ENCODE results near the gene OR8G1. TPM values are rescaled to one million over a fixed set of nuclear protein-coding genes. Genes with fewer than 3 reads are reported as not detected.

OR8G1 gene
- polyA plus RNA-seq, 1 experiment: not detected

- CTCF ChIA-PET: no interaction called here
Observed at GRCh38 chr11:124204008-124204407, 36.9 kb upstream of the OR8G1 start.

DNA sequence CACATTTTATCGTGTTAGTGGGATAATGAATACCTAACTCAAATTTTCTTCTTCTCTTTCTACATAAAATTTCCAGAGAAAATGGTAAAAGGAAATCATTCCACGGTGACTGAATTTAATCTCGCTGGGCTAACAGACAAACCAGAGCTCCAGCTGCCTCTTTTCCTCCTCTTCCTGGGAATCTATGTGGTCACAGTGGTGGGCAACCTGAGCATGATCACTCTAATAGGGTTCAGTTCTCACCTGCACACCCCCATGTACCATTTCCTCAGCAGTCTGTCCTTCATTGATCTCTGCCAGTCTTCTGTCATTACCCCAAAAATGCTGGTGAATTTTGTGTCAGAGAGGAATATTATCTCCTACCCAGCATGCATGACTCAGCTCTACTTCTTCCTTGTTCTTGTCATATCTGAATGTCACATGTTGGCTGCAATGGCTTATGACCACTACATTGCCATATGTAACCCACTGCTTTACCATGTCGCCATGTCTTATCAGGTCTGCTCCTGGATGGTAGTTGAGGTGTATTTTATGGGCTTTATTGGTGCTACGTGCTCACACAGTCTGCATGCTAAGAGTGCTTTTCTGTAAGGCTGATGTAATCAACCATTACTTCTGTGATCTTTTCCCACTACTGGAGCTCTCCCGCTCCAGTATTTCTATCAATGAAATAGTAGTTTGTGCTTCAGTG lies 33.6 kb upstream of the OR8G1 start:
- DNase-seq (ENCODE audit: low read depth, low spot score): no peak
- POLR2A ChIA-PET: no interaction called here
- CTCF ChIA-PET: interaction anchor here (1.2 kb wide), 1 partner anchor 138 kb away, joined by 4 read pairs; no protein-coding TSS in a partner anchor

More at GRCh38 chr11:124204008-124204407, 36.9 kb upstream of the OR8G1 start:
- no peak overlapping the region for H3K4me3 ChIP-seq (ENCODE audit: low read depth, low read length)
- H3K27ac ChIP-seq (ENCODE audit: low read depth, low read length): no peak overlapping the region
- TF ChIP-seq CTCF (IDR thresholded peaks at IDR 0.05; ENCODE audit: low read depth, low read length): no peak
- H3K9me3 ChIP-seq (ENCODE audit: control insufficient read depth, insufficient read depth, low read length): peaks cover 6% of the 10 kb centered on the region; the same call in 1 of the 2 replicates
- DNase-seq (ENCODE audit: low read depth, low spot score): no peak
- POLR2A ChIA-PET: interaction anchor here (0.6 kb wide), 1 partner anchor 448 kb away, joined by 3 read pairs; no protein-coding TSS in a partner anchor
- no peaks in the 10 kb centered on the region for H3K27me3 ChIP-seq (ENCODE audit: control insufficient read depth, insufficient read depth, low read length)

DNA sequence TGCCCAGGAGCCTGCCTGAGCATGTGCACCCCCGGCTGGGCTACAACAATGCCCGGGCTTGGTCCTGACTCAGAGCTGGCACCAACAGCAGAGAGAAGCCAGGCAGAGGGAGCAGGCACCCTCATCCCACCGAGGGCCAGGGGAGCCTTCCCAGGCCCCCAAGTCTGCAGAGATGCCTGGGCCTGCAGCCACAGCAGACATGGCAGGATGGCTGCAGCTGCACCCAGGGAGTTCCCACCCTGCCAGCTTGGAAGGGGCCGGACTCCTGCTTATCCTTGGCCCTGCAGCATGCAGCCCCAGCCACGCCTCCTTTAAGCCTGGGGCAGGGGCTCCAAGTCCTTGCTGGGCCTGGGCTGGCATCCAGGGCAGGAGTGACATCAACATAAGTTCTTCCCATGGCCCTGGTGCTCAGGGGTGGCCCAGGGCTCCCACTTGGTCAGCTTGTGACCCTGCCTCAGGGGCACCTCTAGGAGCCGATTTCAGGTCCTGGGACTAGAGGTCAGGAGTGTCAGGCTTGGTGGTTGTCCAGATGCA lies 31.0 kb upstream of the OR8G1 start:
- DNase-seq (ENCODE audit: low read depth, low spot score): no peak
- Histone ChIP-seq H3K27ac (ENCODE audit: low read depth, low read length) (no peak overlapping the region), H3K4me3 (ENCODE audit: low read depth, low read length) (no peak overlapping the region), H3K27me3 (ENCODE audit: control insufficient read depth, insufficient read depth, low read length) (no peaks in the 10 kb centered on the region), H3K9me3 (ENCODE audit: control insufficient read depth, insufficient read depth, low read length) (no peaks in the 10 kb centered on the region)
- ChIA-PET CTCF (interaction anchor here (1.1 kb wide), 1 partner anchor 34 kb away, joined by 9 read pairs; no protein-coding TSS in a partner anchor), POLR2A (no interaction called here)
- TF ChIP-seq CTCF (IDR thresholded peaks at IDR 0.05; ENCODE audit: low read depth, low read length): no peak

More for the DNA sequence above, 33.6 kb upstream of the OR8G1 start:
- Histone ChIP-seq H3K4me3 (ENCODE audit: low read depth, low read length) (no peak overlapping the region), H3K27ac (ENCODE audit: low read depth, low read length) (no peak overlapping the region), H3K9me3 (ENCODE audit: control insufficient read depth, insufficient read depth, low read length) (no peaks in the 10 kb centered on the region), H3K27me3 (ENCODE audit: control insufficient read depth, insufficient read depth, low read length) (no peaks in the 10 kb centered on the region)
- TF ChIP-seq CTCF (IDR thresholded peaks at IDR 0.05; ENCODE audit: low read depth, low read length): no peak

GRCh38 chr11:124210421-124210820 lies 30.5 kb upstream of the OR8G1 start:
- Histone ChIP-seq H3K9me3 (ENCODE audit: control insufficient read depth, insufficient read depth, low read length) (no peaks in the 10 kb centered on the region), H3K27me3 (ENCODE audit: control insufficient read depth, insufficient read depth, low read length) (no peaks in the 10 kb centered on the region), H3K27ac (ENCODE audit: low read depth, low read length) (no peak overlapping the region), H3K4me3 (ENCODE audit: low read depth, low read length) (no peak overlapping the region)
- ChIA-PET CTCF (no interaction called here), POLR2A (no interaction called here)
- DNase-seq (ENCODE audit: low read depth, low spot score): no peak
- no peak for TF ChIP-seq CTCF (IDR thresholded peaks at IDR 0.05; ENCODE audit: low read depth, low read length)

DNA sequence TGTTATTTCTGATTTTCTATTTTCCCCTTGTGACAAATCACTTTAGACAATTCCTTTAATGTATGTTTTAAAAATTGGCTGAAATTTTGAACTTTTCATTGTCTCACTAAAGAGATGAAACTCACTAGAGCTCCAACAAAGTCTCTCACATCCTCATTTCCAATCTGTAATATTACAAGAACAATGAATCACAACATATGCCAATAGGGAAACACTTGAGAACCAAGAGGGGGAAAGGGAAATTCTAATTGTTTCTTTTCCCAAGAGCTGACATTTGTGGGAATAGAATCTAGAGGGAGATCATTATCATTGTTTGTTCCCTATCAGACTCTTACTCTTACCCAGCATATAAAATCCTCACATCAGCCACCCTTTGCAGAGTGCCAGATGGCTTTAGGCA lies 29.6 kb upstream of the OR8G1 start:
- Histone ChIP-seq H3K27ac (ENCODE audit: low read depth, low read length) (no peak overlapping the region), H3K4me3 (ENCODE audit: low read depth, low read length) (no peak overlapping the region), H3K27me3 (ENCODE audit: control insufficient read depth, insufficient read depth, low read length) (no peaks in the 10 kb centered on the region), H3K9me3 (ENCODE audit: control insufficient read depth, insufficient read depth, low read length) (no peaks in the 10 kb centered on the region)
- ChIA-PET POLR2A (no interaction called here), CTCF (no interaction called here)
- TF ChIP-seq CTCF (IDR thresholded peaks at IDR 0.05; ENCODE audit: low read depth, low read length): no peak
- no peak for DNase-seq (ENCODE audit: low read depth, low spot score)
